Kidney (tissue), 22 donors: ENCODE results near the gene CABLES2. TPM values are rescaled to one million over a fixed set of nuclear protein-coding genes. Genes with fewer than 3 reads are reported as not detected.

Experiments used
- DNase-seq, 5 donors: peaks; one replicate each; pipeline ENCODE4 v3.0.0-alpha.2; 2013 to 2020
- FAIRE-seq: peaks from 2 replicates; lab custom pipeline; 2012; peaks lifted over from hg19 to GRCh38; lab: Jason Lieb, UNC
- H3K27ac ChIP-seq, 2 donors: one replicate each; pipeline ENCODE4 v1.7.0; 2013; ENCODE audit warnings: low read depth in 2 of 2, low read length in 2 of 2, inconsistent platforms in 1 of 2
- H3K27me3 ChIP-seq: one replicate; pipeline ENCODE4 v1.7.1; 2013; ENCODE audit warnings: low read length, inconsistent platforms; ENCODE audit not compliant: control insufficient read depth, insufficient read depth
- H3K36me3 ChIP-seq, 3 donors: one replicate each; pipeline versions ENCODE4 v1.7.0 to v1.7.1; 2013; ENCODE audit warnings: low read length in 3 of 3, control low read depth in 1 of 3, inconsistent platforms in 1 of 3; ENCODE audit not compliant: insufficient read depth in 3 of 3, control insufficient read depth in 2 of 3
- H3K4me1 ChIP-seq, 3 donors: one replicate each; pipeline versions ENCODE4 v1.7.0 to v1.7.1; 2013; ENCODE audit warnings: low read length in 3 of 3, inconsistent platforms in 1 of 3, low read depth in 1 of 3; ENCODE audit not compliant: control insufficient read depth in 2 of 3, insufficient read depth in 2 of 3
- H3K4me3 ChIP-seq, 3 donors: one replicate each; pipeline versions ENCODE4 v1.7.0 to v1.8.1; 2013; ENCODE audit warnings: low read length in 3 of 3, control low read depth in 1 of 3, inconsistent platforms in 1 of 3
- H3K9ac ChIP-seq, 3 donors: one replicate each; pipeline versions ENCODE4 v1.7.0 to v1.7.1; 2013; ENCODE audit warnings: low read length in 3 of 3, control low read depth in 1 of 3, inconsistent platforms in 1 of 3
- H3K9me3 ChIP-seq, 3 donors: one replicate each; pipeline versions ENCODE4 v1.7.0 to v1.7.1; 2013; ENCODE audit warnings: low read length in 3 of 3, control low read depth in 1 of 3, inconsistent platforms in 1 of 3; ENCODE audit not compliant: control insufficient read depth in 2 of 3, insufficient read depth in 1 of 3
- CTCF ChIP-seq: IDR thresholded peaks from 3 replicates; pipeline ENCODE4 v1.5.1; 2012; ENCODE audit warnings: mild to moderate bottlenecking, moderate library complexity, borderline replicate concordance; ENCODE audit not compliant: insufficient read depth; ENCODE audit errors: extremely low read depth
- intact Hi-C: fragments of 100-400 bp; cut with DNase I; formaldehyde crosslinking; loops from one replicate; pipeline ENCODE4 v1.11.1; 2022
- long read RNA-seq, 10 donors: library from polyadenylated mRNA in 1 of 10; unstranded in 1 of 10; transcript quantifications; one replicate each; pipeline ENCODE4 v2.0.0 and lab custom pipeline, GENCODE V29; 2021 to 2026
- polyA plus RNA-seq: library from polyadenylated mRNA; stranded (reverse); fragments of 350-450 nt; fragmentation: Illumina TruSeq; extraction: RNeasy Lipid Tissue Mini Kit (QIAGEN cat#74804); gene quantifications from one replicate; pipeline ENCODE4 v1.2.3, GENCODE V29; 2014; ENCODE audit warnings: low read depth, low replicate concordance; ENCODE audit not compliant: insufficient read depth
- total RNA-seq: library from RNA; stranded (reverse); fragmentation: NEBNext Ultra II Directional; extraction: Animal tissue kit (Norgen Biotek cat#: 25700); gene quantifications from one replicate; pipeline ENCODE4 v1.2.1, GENCODE V29; 2021
- donor health status: control.
- donor health status: control.
- donor health status: control.
- donor health status: control.
- donor health status: control.
- donor health status: DM: yes; HTN: yes; CAD: no.
- donor health status: Normal renal cell carcinoma (clear cell type).

The CABLES2 gene
- 4.5 TPM for total RNA-seq
- polyA plus RNA-seq, result 2.0 TPM
- long read RNA-seq, donor 1, partial matches to known transcripts, result 0 of 1 reads
- long read RNA-seq, donor 1, other reads (novel, unspliced or antisense), result 0 of 1 reads
- long read RNA-seq, donor 2, result 0 reads
- long read RNA-seq, donor 3, partial matches to known transcripts, result 0 of 2 reads
- long read RNA-seq, donor 3, other reads (novel, unspliced or antisense), result 0 of 2 reads
- long read RNA-seq, donor 4, partial matches to known transcripts, result 0 of 1 reads
- long read RNA-seq, donor 4, other reads (novel, unspliced or antisense), result 0 of 1 reads
- long read RNA-seq, donor 5, result 0 reads
- long read RNA-seq, donor 6, partial matches to known transcripts, result 0 of 1 reads
- long read RNA-seq, donor 6, other reads (novel, unspliced or antisense), result 0 of 1 reads
- long read RNA-seq, donor 7, partial matches to known transcripts, result 0 of 4 reads
- long read RNA-seq, donor 7, other reads (novel, unspliced or antisense), result 3 of 4 reads
- long read RNA-seq, donor 8, partial matches to known transcripts, result 0 of 1 reads
- long read RNA-seq, donor 8, other reads (novel, unspliced or antisense), result 0 of 1 reads
- long read RNA-seq, donor 9, partial matches to known transcripts, result 0 of 1 reads
- long read RNA-seq, donor 9, other reads (novel, unspliced or antisense), result 0 of 1 reads
- long read RNA-seq, donor 10, partial matches to known transcripts, result 0 of 3 reads
- long read RNA-seq, donor 10, other reads (novel, unspliced or antisense), result 0 of 3 reads

GRCh38 chr20:62407221-62407992, at the start of gene CABLES2:
CABLES2 (minus strand) TSS chr20:62407285; CDS start chr20:62407276, 9 bp downstream.
- Histone ChIP-seq H3K9ac (peak within 1 kb of the TSS; percentile 22 to 67 (median 63)), H3K4me3 (peak within 1 kb of the TSS; percentile 51 to 63 (median 57)), H3K27ac (no peak within 1 kb of the TSS), H3K9me3 (no peaks in the 10 kb centered on the region), H3K27me3 (no peaks in the 10 kb centered on the region), H3K4me1 (peaks cover 0 to 30% (median 18%) of the 10 kb centered on the region in 3 donors), H3K36me3 (no peaks in the 10 kb centered on the region)
- DNase-seq, result peak; percentile 94 to 97 (median 95)
- no peak for FAIRE-seq
- no peak for TF ChIP-seq CTCF
- intact Hi-C loops, result no loop called here

GRCh38 chr20:62455929-62456328, 48.8 kb upstream of the CABLES2 start:
- H3K9me3 ChIP-seq, result no peaks in the 10 kb centered on the region
- FAIRE-seq (no peak), DNase-seq (peak in 1 of 5 donors; percentile 26)
- no peaks in the 10 kb centered on the region for H3K36me3 ChIP-seq
- no peaks in the 10 kb centered on the region for H3K27me3 ChIP-seq
- H3K4me1 ChIP-seq, result peaks cover 0 to 10% (median 0%) of the 10 kb centered on the region in 3 donors
- no peak for TF ChIP-seq CTCF
- H3K4me3 ChIP-seq, result no peak overlapping the region
- H3K9ac ChIP-seq, result no peak overlapping the region
- intact Hi-C loops, result no loop called here
- no peak overlapping the region for H3K27ac ChIP-seq

- no peak for TF ChIP-seq CTCF
Measured at GRCh38 chr20:62454904-62455636, 48.0 kb upstream of the CABLES2 start.

More at GRCh38 chr20:62454904-62455636, 48.0 kb upstream of the CABLES2 start:
- DNase-seq, result peak in 4 of 5 donors; percentile 89 to 94 (median 91)
- intact Hi-C loops, result no loop called here
- Histone ChIP-seq H3K36me3 (no peaks in the 10 kb centered on the region), H3K27me3 (no peaks in the 10 kb centered on the region), H3K9ac (no peak overlapping the region), H3K27ac (peak overlapping the region in 1 of 2 donors; percentile 43), H3K4me3 (no peak overlapping the region), H3K4me1 (peaks cover 0 to 10% (median 0%) of the 10 kb centered on the region in 3 donors), H3K9me3 (no peaks in the 10 kb centered on the region)
- FAIRE-seq, result no peak
